SK-N-SH treated with all-trans-retinoic acid at 6 μM for 48 hours (cell line): Measurements from ENCODE around the gene OBP2A.

Experiments used
- ATAC-seq: fragments of 200-7000 bp; cut with Tn5 transposase; 3 replicates; pipeline ENCODE4 v1.9.1; 2020; ENCODE audit warnings: mild to moderate bottlenecking, moderate library complexity
- ARNTL ChIP-seq: fragments of 450-650 bp; formaldehyde crosslinking; IDR thresholded peaks from 2 replicates; pipeline ENCODE4 v1.5.0; 2020; ENCODE audit warnings: low read depth, mild to moderate bottlenecking, moderate library complexity, borderline replicate concordance
- BACH2 ChIP-seq: fragments of 250-450 bp; sonication (Bioruptor Pico); IDR thresholded peaks from 2 replicates; pipeline ENCODE4 v1.9.0; 2021; ENCODE audit warnings: mild to moderate bottlenecking, borderline replicate concordance
- CREB5 ChIP-seq: fragments of 250-450 bp; sonication (Bioruptor Pico); IDR thresholded peaks from 2 replicates; pipeline ENCODE4 v1.5.1; 2020; ENCODE audit warnings: low read depth, mild to moderate bottlenecking, moderate library complexity
- CSDC2 ChIP-seq: fragments of 250-450 bp; sonication (Bioruptor Pico); IDR thresholded peaks from 2 replicates; pipeline ENCODE4 v1.5.0; 2020; ENCODE audit warnings: mild to moderate bottlenecking, moderate library complexity
- CSRNP3 ChIP-seq: fragments of 250-450 bp; sonication (Bioruptor Pico); IDR thresholded peaks from 2 replicates; pipeline ENCODE4 v1.5.1; 2021; ENCODE audit warnings: mild to moderate bottlenecking, moderate library complexity
- ESRRG ChIP-seq: fragments of 250-450 bp; sonication (Bioruptor Pico); IDR thresholded peaks from 2 replicates; pipeline ENCODE4 v1.6.1; 2021; ENCODE audit warnings: mild to moderate bottlenecking
- GLIS3 ChIP-seq: fragments of 250-450 bp; sonication (Bioruptor Pico); IDR thresholded peaks from 2 replicates; pipeline ENCODE4 v1.5.0; 2020; ENCODE audit warnings: mild to moderate bottlenecking, moderate library complexity
- ISL1 ChIP-seq: fragments of 250-450 bp; sonication (Bioruptor Pico); IDR thresholded peaks from 2 replicates; pipeline ENCODE4 v2.1.2; 2022; ENCODE audit warnings: mild to moderate bottlenecking, moderate library complexity
- OSR1 ChIP-seq: fragments of 250-450 bp; sonication (Bioruptor Pico); IDR thresholded peaks from 2 replicates; pipeline ENCODE4 v1.8.0; 2022; ENCODE audit warnings: moderate library complexity, mild to moderate bottlenecking, inconsistent platforms
- PATZ1 ChIP-seq: fragments of 250-450 bp; sonication (Bioruptor Pico); IDR thresholded peaks from 2 replicates; pipeline ENCODE4 v1.8.0; 2020; ENCODE audit warnings: mild to moderate bottlenecking, moderate library complexity, borderline replicate concordance
- PPARA ChIP-seq: fragments of 250-450 bp; sonication (Bioruptor Pico); IDR thresholded peaks from 2 replicates; pipeline ENCODE4 v1.5.0; 2020; ENCODE audit warnings: mild to moderate bottlenecking, borderline replicate concordance
- RARB ChIP-seq: fragments of 250-450 bp; sonication (Bioruptor Pico); IDR thresholded peaks from 2 replicates; pipeline ENCODE4 v1.8.0; 2021; ENCODE audit warnings: mild to moderate bottlenecking, moderate library complexity
- SNAI2 ChIP-seq: fragments of 250-450 bp; sonication (Bioruptor Pico); IDR thresholded peaks from 2 replicates; pipeline ENCODE4 v1.5.0; 2020; ENCODE audit warnings: mild to moderate bottlenecking, moderate library complexity
- TCF4 ChIP-seq: fragments of 250-450 bp; sonication (Bioruptor Pico); IDR thresholded peaks from 2 replicates; pipeline ENCODE4 v1.8.0; 2021; ENCODE audit warnings: mild to moderate bottlenecking, moderate library complexity, borderline replicate concordance
- TOX ChIP-seq: fragments of 250-450 bp; sonication (Bioruptor Pico); IDR thresholded peaks from 2 replicates; pipeline ENCODE4 v1.8.0; 2021; ENCODE audit warnings: mild to moderate bottlenecking, moderate library complexity, borderline replicate concordance
- TSHZ2 ChIP-seq: fragments of 250-450 bp; sonication (Bioruptor Pico); IDR thresholded peaks from 2 replicates; pipeline ENCODE4 v1.5.0; 2020; ENCODE audit warnings: mild to moderate bottlenecking, moderate library complexity
- ZC3H10 ChIP-seq: fragments of 250-450 bp; sonication (Bioruptor Pico); IDR thresholded peaks from 2 replicates; pipeline ENCODE4 v1.5.1; 2021; ENCODE audit warnings: mild to moderate bottlenecking, moderate library complexity
- ZFP3 ChIP-seq: fragments of 250-450 bp; sonication (Bioruptor Pico); IDR thresholded peaks from 2 replicates; pipeline ENCODE4 v1.5.0; 2020; ENCODE audit warnings: mild to moderate bottlenecking, moderate library complexity
- ZNF565 ChIP-seq: fragments of 450-650 bp; formaldehyde crosslinking; conservative IDR thresholded peaks from 2 replicates; pipeline ENCODE4 v1.5.0; 2020; ENCODE audit warnings: low read depth, mild to moderate bottlenecking, moderate library complexity
- ZNF70 ChIP-seq: fragments of 450-650 bp; formaldehyde crosslinking; IDR thresholded peaks from 2 replicates; pipeline ENCODE4 v1.5.0; 2020; ENCODE audit warnings: mild to moderate bottlenecking, moderate library complexity
- ZNF8 ChIP-seq: fragments of 450-650 bp; formaldehyde crosslinking; IDR thresholded peaks from 2 replicates; pipeline ENCODE4 v1.5.0; 2020; ENCODE audit warnings: mild to moderate bottlenecking, moderate library complexity
- TF ChIP-seq, protein P1 (sequence below): fragments of 250-450 bp; sonication (Bioruptor Pico); IDR thresholded peaks from 2 replicates; pipeline ENCODE4 v1.8.0; 2021; ENCODE audit warnings: low read depth, mild to moderate bottlenecking, moderate library complexity, borderline replicate concordance

OBP2A gene

GRCh38 chr9:135520916-135521607 is 24.9 kb upstream of the OBP2A start, which contains the start of gene LCN1:
TSS of gene LCN1 (plus strand) at chr9:135521440. CDS start at chr9:135521498, 58 bp downstream.
- TF ChIP-seq ZFP3 (CRISPR knock-in tag) (no peak), ZNF565 (CRISPR knock-in tag) (no peak), ISL1 (CRISPR knock-in tag) (no peak), ESRRG (no peak)
- TF ChIP-seq, all 23 proteins: peak for 0
- ATAC-seq = no peak

GRCh38 chr9:135521608-135522095 is 24.3 kb upstream of the OBP2A start:
- no peak for ATAC-seq
- TF ChIP-seq ESRRG = no peak
- TF ChIP-seq ARNTL = no peak
- no peak for TF ChIP-seq ZC3H10 (CRISPR knock-in tag)
- no peak for TF ChIP-seq ZNF70 (CRISPR knock-in tag)
- no peak for TF ChIP-seq ISL1 (CRISPR knock-in tag)
- no peak for TF ChIP-seq TCF4 (CRISPR knock-in tag)
- no peak for TF ChIP-seq CSDC2
- no peak for TF ChIP-seq ZNF565 (CRISPR knock-in tag)
- TF ChIP-seq TOX = no peak
- TF ChIP-seq GLIS3 (CRISPR knock-in tag) = no peak
- no peak for TF ChIP-seq CSRNP3 (CRISPR knock-in tag)
- TF ChIP-seq ZNF8 (CRISPR knock-in tag) = no peak
- TF ChIP-seq TSHZ2 (CRISPR knock-in tag) = no peak
- TF ChIP-seq, protein P1, sequence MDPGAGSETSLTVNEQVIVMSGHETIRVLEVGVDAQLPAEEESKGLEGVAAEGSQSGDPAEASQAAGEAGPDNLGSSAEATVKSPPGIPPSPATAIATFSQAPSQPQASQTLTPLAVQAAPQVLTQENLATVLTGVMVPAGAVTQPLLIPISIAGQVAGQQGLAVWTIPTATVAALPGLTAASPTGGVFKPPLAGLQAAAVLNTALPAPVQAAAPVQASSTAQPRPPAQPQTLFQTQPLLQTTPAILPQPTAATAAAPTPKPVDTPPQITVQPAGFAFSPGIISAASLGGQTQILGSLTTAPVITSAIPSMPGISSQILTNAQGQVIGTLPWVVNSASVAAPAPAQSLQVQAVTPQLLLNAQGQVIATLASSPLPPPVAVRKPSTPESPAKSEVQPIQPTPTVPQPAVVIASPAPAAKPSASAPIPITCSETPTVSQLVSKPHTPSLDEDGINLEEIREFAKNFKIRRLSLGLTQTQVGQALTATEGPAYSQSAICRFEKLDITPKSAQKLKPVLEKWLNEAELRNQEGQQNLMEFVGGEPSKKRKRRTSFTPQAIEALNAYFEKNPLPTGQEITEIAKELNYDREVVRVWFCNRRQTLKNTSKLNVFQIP (CRISPR knock-in tag) = no peak
- TF ChIP-seq OSR1 = no peak
- no peak for TF ChIP-seq BACH2 (CRISPR knock-in tag)
- no peak for TF ChIP-seq CREB5 (CRISPR knock-in tag)
- no peak for TF ChIP-seq SNAI2

DNA sequence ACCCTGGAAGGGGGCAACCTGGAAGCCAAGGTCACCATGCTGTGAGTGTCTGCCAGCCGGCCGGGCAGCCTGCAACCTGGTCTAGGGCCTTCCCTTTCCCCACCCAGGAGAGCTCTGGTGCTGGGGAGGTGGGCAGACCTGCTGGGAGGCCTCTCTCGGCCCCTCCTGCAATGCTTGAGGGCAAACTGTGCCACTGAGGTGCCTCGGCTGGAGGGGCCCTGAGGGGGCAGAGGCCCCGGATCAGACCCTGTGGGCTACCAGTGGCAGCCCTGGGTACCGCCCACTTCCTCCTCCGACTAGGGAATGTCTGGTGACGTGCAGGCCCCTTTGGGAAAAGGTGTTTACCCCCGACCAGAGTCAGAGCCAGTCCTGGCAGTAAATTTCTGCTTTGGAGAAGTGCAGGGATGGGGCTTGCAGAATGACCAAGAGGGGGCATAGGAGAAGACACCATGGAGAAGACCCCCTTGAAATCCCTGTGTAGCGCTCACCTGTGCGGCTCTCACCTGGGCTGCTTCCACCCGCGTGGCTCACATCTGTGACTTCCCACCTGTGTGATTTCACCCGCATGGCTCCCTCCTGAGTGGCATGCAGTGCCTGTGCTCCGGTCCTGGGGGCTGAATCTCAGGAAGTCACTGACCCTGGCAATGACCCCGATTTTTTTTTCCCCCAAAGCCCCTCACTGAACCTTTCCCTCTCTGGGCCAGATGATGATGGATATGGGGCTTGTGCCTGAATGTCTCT is 23.6 kb upstream of the OBP2A start:
- ATAC-seq = no peak
- TF ChIP-seq RARB (CRISPR knock-in tag) = no peak
- no peak for TF ChIP-seq ISL1 (CRISPR knock-in tag)
- TF ChIP-seq TOX = no peak
- TF ChIP-seq TSHZ2 (CRISPR knock-in tag) = no peak
- no peak for TF ChIP-seq CREB5 (CRISPR knock-in tag)
- TF ChIP-seq OSR1 = no peak
- TF ChIP-seq PATZ1 (CRISPR knock-in tag) = no peak
- no peak for TF ChIP-seq ZC3H10 (CRISPR knock-in tag)
- no peak for TF ChIP-seq ZNF70 (CRISPR knock-in tag)
- TF ChIP-seq PPARA (CRISPR knock-in tag) = no peak
- TF ChIP-seq ZNF565 (CRISPR knock-in tag) = no peak
- no peak for TF ChIP-seq ZFP3 (CRISPR knock-in tag)
- TF ChIP-seq BACH2 (CRISPR knock-in tag) = no peak
- TF ChIP-seq CSDC2 = no peak
- no peak for TF ChIP-seq GLIS3 (CRISPR knock-in tag)
